Measurements from ENCODE around the gene CNGB1. TPM values are rescaled to one million over a fixed set of nuclear protein-coding genes. Genes with fewer than 3 reads are reported as not detected.
A peak's percentile ranks its signal among the peaks of the same experiment; 100 is the strongest.
"Not testable (repeated sequence)": the region's sequence is repeated elsewhere in the genome, so short reads cannot be mapped to it uniquely, and the experiment has no call there.

CNGB1 gene
- total RNA-seq, 1 experiment from 2014 or later, result not detected

GRCh38 chr16:58011652-58012051 is 40.7 kb upstream of the CNGB1 start:
- no peaks in the 10 kb centered on the region for H3K27me3 ChIP-seq (replicated peaks; ENCODE audit: insufficient read depth, low read depth, low read length, poor library complexity)
- peak overlapping the region; percentile 30 for H3K27ac ChIP-seq (ENCODE audit: low read depth, low read length, poor library complexity, severe bottlenecking)
- ChIA-PET CTCF (no interaction called here), POLR2A (ENCODE audit: low non-redundant PET) (no interaction called here)
- TF ChIP-seq EZH2 (IDR thresholded peaks at IDR 0.05; ENCODE audit: borderline replicate concordance, low read depth, low read length, poor library complexity, severe bottlenecking) (no peak), CTCF (conservative IDR thresholded peaks at IDR 0.05; ENCODE audit: low read depth, low read length) (no peak)
- peaks cover 34% of the 10 kb centered on the region for H3K36me3 ChIP-seq (ENCODE audit: insufficient read depth, low read length, poor library complexity, severe bottlenecking)
- H3K9me3 ChIP-seq (ENCODE audit: low read depth, low read length, poor library complexity, severe bottlenecking), result no peaks in the 10 kb centered on the region
- BruUV-seq (replicated peaks), result no TSS peak
- no peak overlapping the region for H3K4me3 ChIP-seq (ENCODE audit: low read depth, low read length, poor library complexity, severe bottlenecking)
- peaks cover 5% of the 10 kb centered on the region for H3K4me1 ChIP-seq (ENCODE audit: insufficient read depth, low read length, poor library complexity, severe bottlenecking)
- intact Hi-C loops (cut with micrococcal nuclease; ENCODE audit: unreplicated experiment), result loop anchor here (5.0 kb wide), 1 partner anchor 364 kb away; no protein-coding TSS in a partner anchor
- DNase-seq (ENCODE audit: low spot score), result peak; percentile 29

- intact Hi-C loops (cut with micrococcal nuclease; ENCODE audit: unreplicated experiment), result loop anchor here (5.0 kb wide), 1 partner anchor 364 kb away; no protein-coding TSS in a partner anchor
- Histone ChIP-seq H3K9me3 (ENCODE audit: low read depth, low read length, poor library complexity, severe bottlenecking) (no peaks in the 10 kb centered on the region), H3K4me3 (ENCODE audit: low read depth, low read length, poor library complexity, severe bottlenecking) (no peak overlapping the region), H3K4me1 (ENCODE audit: insufficient read depth, low read length, poor library complexity, severe bottlenecking) (peaks cover 5% of the 10 kb centered on the region), H3K27me3 (replicated peaks; ENCODE audit: insufficient read depth, low read depth, low read length, poor library complexity) (no peaks in the 10 kb centered on the region), H3K27ac (ENCODE audit: low read depth, low read length, poor library complexity, severe bottlenecking) (no peak overlapping the region), H3K36me3 (ENCODE audit: insufficient read depth, low read length, poor library complexity, severe bottlenecking) (peaks cover 41% of the 10 kb centered on the region)
- CTCF ChIA-PET, result interaction anchor here (1.7 kb wide), 1 partner anchor 10 kb away, joined by 4 read pairs; the partner anchor contains the start of gene ZNF319
- no peak for TF ChIP-seq CTCF (conservative IDR thresholded peaks at IDR 0.05; ENCODE audit: low read depth, low read length)
- TF ChIP-seq EZH2 (IDR thresholded peaks at IDR 0.05; ENCODE audit: borderline replicate concordance, low read depth, low read length, poor library complexity, severe bottlenecking), result no peak
- POLR2A ChIA-PET (ENCODE audit: low non-redundant PET), result no interaction called here
- peak; percentile 65 for DNase-seq (ENCODE audit: low spot score)
- no TSS peak for BruUV-seq (replicated peaks)
These were observed 40.0 kb upstream of the CNGB1 start for GRCh38 chr16:58010886-58011285.

- BruUV-seq (replicated peaks), result no TSS peak
These were observed 39.0 kb upstream of the CNGB1 start for GRCh38 chr16:58009856-58010416.

GRCh38 chr16:58004736-58005135 is 33.8 kb upstream of the CNGB1 start:
- H3K27me3 ChIP-seq (replicated peaks; ENCODE audit: insufficient read depth, low read depth, low read length, poor library complexity); DNase-seq (ENCODE audit: low spot score); H3K9me3 ChIP-seq (ENCODE audit: low read depth, low read length, poor library complexity, severe bottlenecking); H3K4me1 ChIP-seq (ENCODE audit: insufficient read depth, low read length, poor library complexity, severe bottlenecking); H3K4me3 ChIP-seq (ENCODE audit: low read depth, low read length, poor library complexity, severe bottlenecking); CTCF ChIA-PET; H3K27ac ChIP-seq (ENCODE audit: low read depth, low read length, poor library complexity, severe bottlenecking); BruUV-seq (replicated peaks); POLR2A ChIA-PET (ENCODE audit: low non-redundant PET): not testable (repeated sequence)
- peaks cover 23% of the 10 kb centered on the region for H3K36me3 ChIP-seq (ENCODE audit: insufficient read depth, low read length, poor library complexity, severe bottlenecking)
- intact Hi-C loops (cut with micrococcal nuclease; ENCODE audit: unreplicated experiment), result loop anchor here (1.0 to 5.0 kb wide), 5 partner anchors 105 to 427 kb away; no protein-coding TSS in a partner anchor

More at GRCh38 chr16:58009856-58010416, 39.0 kb upstream of the CNGB1 start:
- H3K9me3 ChIP-seq (ENCODE audit: low read depth, low read length, poor library complexity, severe bottlenecking), result no peaks in the 10 kb centered on the region
- H3K27me3 ChIP-seq (replicated peaks; ENCODE audit: insufficient read depth, low read depth, low read length, poor library complexity), result no peaks in the 10 kb centered on the region
- H3K27ac ChIP-seq (ENCODE audit: low read depth, low read length, poor library complexity, severe bottlenecking), result no peak overlapping the region
- no peak for DNase-seq (ENCODE audit: low spot score)
- ChIA-PET POLR2A (ENCODE audit: low non-redundant PET) (no interaction called here), CTCF (interaction anchor here (1.7 kb wide), 1 partner anchor 9 kb away, joined by 4 read pairs; the partner anchor contains the start of gene ZNF319)
- no peak overlapping the region for H3K4me3 ChIP-seq (ENCODE audit: low read depth, low read length, poor library complexity, severe bottlenecking)
- intact Hi-C loops (cut with micrococcal nuclease; ENCODE audit: unreplicated experiment), result loop anchor here (5.0 kb wide), 1 partner anchor 363 kb away; no protein-coding TSS in a partner anchor
- H3K4me1 ChIP-seq (ENCODE audit: insufficient read depth, low read length, poor library complexity, severe bottlenecking), result peaks cover 5% of the 10 kb centered on the region
- TF ChIP-seq CTCF (conservative IDR thresholded peaks at IDR 0.05; ENCODE audit: low read depth, low read length) (no peak), EZH2 (IDR thresholded peaks at IDR 0.05; ENCODE audit: borderline replicate concordance, low read depth, low read length, poor library complexity, severe bottlenecking) (no peak)
- H3K36me3 ChIP-seq (ENCODE audit: insufficient read depth, low read length, poor library complexity, severe bottlenecking), result peaks cover 44% of the 10 kb centered on the region

Data from A673 (cell line).